Measurements from ENCODE around the gene ARHGAP30. TPM values are rescaled to one million over a fixed set of nuclear protein-coding genes. Genes with fewer than 3 reads are reported as not detected.

The ARHGAP30 gene
- total and polyA plus RNA-seq, 2 of the 8 experiments (the other 6 are each of a cell fraction or from before 2014, with no cell fraction given), result 0.27 to 0.39 TPM

- Histone ChIP-seq H4K20me1 (replicated peaks in 1 of 2; ENCODE audit: control insufficient read depth in 1 of 2, insufficient read depth in 2 of 2, low read length in 2 of 2) (no peaks in the 10 kb centered on the region), H3K4me1 (replicated peaks in 1 of 4; ENCODE audit: control insufficient read depth in 3 of 4, insufficient read depth in 4 of 4, low read length in 3 of 4) (no peaks in the 10 kb centered on the region), H4K91ac (replicated peaks; ENCODE audit: insufficient read length, low read length) (no peak overlapping the region), H3K27me3 (replicated peaks in 1 of 4; ENCODE audit: control insufficient read depth in 3 of 4, extremely low read depth in 1 of 4, insufficient read depth in 3 of 4, low read length in 3 of 4) (no peaks in the 10 kb centered on the region), H2BK20ac (ENCODE audit: low read length) (no peak overlapping the region), H3K56ac (replicated peaks; ENCODE audit: insufficient read length, low read depth, low read length) (no peak overlapping the region), H3K9ac (replicated peaks in 1 of 4; ENCODE audit: extremely low read depth in 1 of 4, low read depth in 3 of 4, low read length in 3 of 4) (no peak overlapping the region), H3K36me3 (ENCODE audit: control insufficient read depth in 2 of 4, insufficient read depth in 4 of 4, low read length in 3 of 4) (no peaks in the 10 kb centered on the region), H2BK5ac (ENCODE audit: low read depth, low read length) (no peak overlapping the region), H2BK120ac (replicated peaks; ENCODE audit: low read depth, low read length) (no peak overlapping the region), H2BK15ac (ENCODE audit: low read length) (no peak overlapping the region), H2AK5ac (ENCODE audit: low read depth, low read length) (no peak overlapping the region), H3K79me2 (ENCODE audit: control insufficient read depth in 1 of 2, insufficient read depth in 2 of 2, low read length in 2 of 2) (no peaks in the 10 kb centered on the region), H3K14ac (ENCODE audit: insufficient read length) (no peak overlapping the region), H3K4me2 (ENCODE audit: insufficient read depth in 1 of 2, low read depth in 2 of 2, low read length in 2 of 2) (no peak overlapping the region), H3K9me3 (ENCODE audit: insufficient read depth in 2 of 2, low read depth in 1 of 2, low read length in 1 of 2) (no peaks in the 10 kb centered on the region), H3K27ac (ENCODE audit: low read depth, low read length) (no peak overlapping the region), H3K23ac (ENCODE audit: insufficient read length) (no peak overlapping the region), H3K79me1 (ENCODE audit: low read depth, low read length) (no peaks in the 10 kb centered on the region), H3K18ac (ENCODE audit: extremely low read depth, low read length) (no peak overlapping the region), H2BK12ac (ENCODE audit: low read depth, low read length) (no peak overlapping the region), H3K4ac (replicated peaks; ENCODE audit: insufficient read length, low read depth, low read length) (no peak overlapping the region), H2AFZ (ENCODE audit: low read length) (no peak overlapping the region), H4K8ac (ENCODE audit: extremely low read depth, insufficient read depth, low read length) (no peak overlapping the region), H3K4me3 (ENCODE audit: extremely low read depth in 1 of 4, insufficient read depth in 2 of 4, low read depth in 3 of 4, low read length in 4 of 4) (no peak overlapping the region), H3K23me2 (ENCODE audit: low read depth, low read length) (no peaks in the 10 kb centered on the region), H4K5ac (ENCODE audit: insufficient read length, low read depth, low read length) (no peak overlapping the region)
- FAIRE-seq (no peak), DNase-seq (ENCODE audit: low read depth in 1 of 2, low spot score in 2 of 2) (no peak)
- CTCF ChIA-PET (ENCODE audit: partially characterized antibody), result interaction anchor here (1.0 to 3.9 kb wide), 3 partner anchors 10 to 131 kb away, joined by 3 to 29 read pairs (median 4); partner anchors contain the start of genes ARHGAP30 and KLHDC9
- WGBS, 2 experiments (ENCODE audit: extremely low coverage in 1 of 2, insufficient coverage in 1 of 2, insufficient read length in 1 of 2, insufficient replicate concordance in 2 of 2, low coverage in 1 of 2, low lambda C conversion rate in 2 of 2, missing lambda C conversion rate in 1 of 2), result 92% methylated on average over 4 of the region's 4 CpGs; no CpG with 5 or more reads in 1 of the 2 experiments
- POLR2A ChIA-PET (ENCODE audit: partially characterized antibody), result interaction anchor here (1.2 to 4.6 kb wide), 2 partner anchors 12 to 15 kb away, joined by 3 to 28 read pairs; partner anchors contain the start of gene USF1
- TF ChIP-seq TAF1 (IDR thresholded peaks at IDR 0.05; ENCODE audit: low read depth, low read length) (no peak), KDM5A (IDR thresholded peaks at IDR 0.05; ENCODE audit: low read length) (no peak), YY1 (IDR thresholded peaks at IDR 0.05; ENCODE audit: low read depth, low read length) (no peak)
These were observed 8.3 kb downstream of the ARHGAP30 start for GRCh38 chr1:161061419-161061818.

Data from H1 (cell line).